Upper lobe of left lung (tissue), 6 donors: Measurements from ENCODE around the gene DNMT3A. TPM values are rescaled to one million over a fixed set of nuclear protein-coding genes. Genes with fewer than 3 reads are reported as not detected.

Source experiments
- ATAC-seq, 2 donors: fragments of 200-7000 bp; cut with Tn5 transposase; one replicate each; pipeline ENCODE4 v1.9.1; 2022; ENCODE audit warnings: mild to moderate bottlenecking in 2 of 2, moderate library complexity in 2 of 2; ENCODE audit not compliant: low FRiP score in 2 of 2
- DNase-seq, 2 donors: peaks; one replicate each; pipeline ENCODE4 v3.0.0-alpha.2; 2019 to 2020
- H3K27ac ChIP-seq, 4 donors: fragments of 200-600 bp; sonication (generic); one replicate each; pipeline ENCODE4 v1.5.1; 2016 to 2019
- H3K27me3 ChIP-seq, 4 donors: fragments of 200-600 bp; sonication (generic); one replicate each; pipeline ENCODE4 v1.5.1; 2017 to 2019
- H3K36me3 ChIP-seq, 4 donors: fragments of 200-600 bp; sonication (generic); one replicate each; pipeline ENCODE4 v1.5.1; 2016 to 2019
- H3K4me1 ChIP-seq, 4 donors: fragments of 200-600 bp; sonication (generic); one replicate each; pipeline ENCODE4 v1.5.1; 2018 to 2019
- H3K4me3 ChIP-seq, 4 donors: fragments of 200-600 bp; sonication (generic); one replicate each; pipeline ENCODE4 v1.5.1; 2017 to 2019; ENCODE audit warnings: mild to moderate bottlenecking in 2 of 4, moderate library complexity in 1 of 4
- H3K9me3 ChIP-seq, 4 donors: fragments of 200-600 bp; sonication (generic); one replicate each; pipeline ENCODE4 v1.5.1; 2018 to 2019
- EP300 ChIP-seq, 4 donors: sonication (generic); formaldehyde crosslinking; IDR thresholded peaks; one replicate each; pipeline ENCODE4 v1.5.1; 2017; ENCODE audit warnings: antibody characterized with exemption in 4 of 4, control low read depth in 2 of 4
- POLR2A ChIP-seq, 4 donors: fragments of 450-650 bp; IDR thresholded peaks; one replicate each; pipeline ENCODE4 v1.5.1; 2016 to 2017; ENCODE audit warnings: antibody characterized with exemption in 4 of 4, mild to moderate bottlenecking in 2 of 4
- POLR2AphosphoS5 ChIP-seq, 2 donors: sonication (generic); formaldehyde crosslinking; IDR thresholded peaks; one replicate each; pipeline ENCODE4 v1.5.1; 2017; ENCODE audit warnings: antibody characterized with exemption in 2 of 2
- WGBS, 2 donors: methylation state at CpG; one replicate each; pipeline ENCODE4 v1.1.5; 2017 to 2018; 5-methylcytosine and 5-hydroxymethylcytosine counted together
- total RNA-seq, 6 donors: library from RNA; depleted of rRNA in 4 of 6; stranded (reverse); fragments of >200 nt in 4 of 6; gene quantifications; one replicate each; pipeline versions ENCODE4 v1.1.0 to v1.2.1, GENCODE V29; 2016 to 2021
- TF ChIP-seq, protein P1 (sequence below), 6 experiments: fragments of 450-650 bp in 4 of 6; fragments of 200-600 bp in 2 of 6; sonication (generic) in 2 of 6; IDR thresholded peaks; one replicate each; pipeline ENCODE4 v1.5.1; 2016 to 2019; ENCODE audit warnings: antibody characterized with exemption in 6 of 6
- donor health status: DM: no; HTN: no; CAD: no; lungs with moderate emphysema.
- donor health status: DM: no; HTN: yes; CAD: no; lungs with severe emphysema.

Gene DNMT3A
- total RNA-seq, 6 donors from 2014 or later = 7.8 to 49.2 (median 30.4) TPM

DNA sequence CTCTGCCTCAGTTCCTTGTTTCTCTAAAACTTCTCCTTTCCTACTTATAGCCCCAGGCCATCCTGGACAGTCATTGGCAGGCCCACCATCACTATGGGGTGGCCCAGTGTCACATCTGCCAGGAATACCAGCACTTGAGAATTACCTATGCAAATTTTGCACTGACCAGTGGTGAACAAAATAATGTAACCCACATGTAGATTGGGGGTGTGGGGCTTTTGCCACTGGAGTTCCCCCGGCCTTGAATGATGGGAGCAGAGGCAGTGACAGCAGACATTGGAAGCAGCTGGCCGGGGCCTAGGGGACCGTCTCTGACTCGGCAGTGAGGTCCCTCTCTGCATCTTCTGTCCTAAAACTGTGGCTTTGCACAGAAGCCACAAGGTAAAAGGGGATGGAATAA lies 24.9 kb upstream of the DNMT3A start:
- 96 to 97% methylated on average over 4 of the region's 4 CpGs for WGBS, 2 donors
- Histone ChIP-seq H3K4me3 (no peak overlapping the region), H3K36me3 (no peaks in the 10 kb centered on the region), H3K9me3 (no peaks in the 10 kb centered on the region), H3K27me3 (no peaks in the 10 kb centered on the region), H3K4me1 (peaks cover 0 to 8% (median 5%) of the 10 kb centered on the region in 4 donors), H3K27ac (no peak overlapping the region)
- no peak for DNase-seq
- no peak for ATAC-seq
- TF ChIP-seq, protein P1, sequence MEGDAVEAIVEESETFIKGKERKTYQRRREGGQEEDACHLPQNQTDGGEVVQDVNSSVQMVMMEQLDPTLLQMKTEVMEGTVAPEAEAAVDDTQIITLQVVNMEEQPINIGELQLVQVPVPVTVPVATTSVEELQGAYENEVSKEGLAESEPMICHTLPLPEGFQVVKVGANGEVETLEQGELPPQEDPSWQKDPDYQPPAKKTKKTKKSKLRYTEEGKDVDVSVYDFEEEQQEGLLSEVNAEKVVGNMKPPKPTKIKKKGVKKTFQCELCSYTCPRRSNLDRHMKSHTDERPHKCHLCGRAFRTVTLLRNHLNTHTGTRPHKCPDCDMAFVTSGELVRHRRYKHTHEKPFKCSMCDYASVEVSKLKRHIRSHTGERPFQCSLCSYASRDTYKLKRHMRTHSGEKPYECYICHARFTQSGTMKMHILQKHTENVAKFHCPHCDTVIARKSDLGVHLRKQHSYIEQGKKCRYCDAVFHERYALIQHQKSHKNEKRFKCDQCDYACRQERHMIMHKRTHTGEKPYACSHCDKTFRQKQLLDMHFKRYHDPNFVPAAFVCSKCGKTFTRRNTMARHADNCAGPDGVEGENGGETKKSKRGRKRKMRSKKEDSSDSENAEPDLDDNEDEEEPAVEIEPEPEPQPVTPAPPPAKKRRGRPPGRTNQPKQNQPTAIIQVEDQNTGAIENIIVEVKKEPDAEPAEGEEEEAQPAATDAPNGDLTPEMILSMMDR (IDR thresholded peaks at IDR 0.05) = no peak
- TF ChIP-seq POLR2A (IDR thresholded peaks at IDR 0.05) (no peak), EP300 (IDR thresholded peaks at IDR 0.05) (no peak), POLR2AphosphoS5 (IDR thresholded peaks at IDR 0.05) (no peak)

DNA sequence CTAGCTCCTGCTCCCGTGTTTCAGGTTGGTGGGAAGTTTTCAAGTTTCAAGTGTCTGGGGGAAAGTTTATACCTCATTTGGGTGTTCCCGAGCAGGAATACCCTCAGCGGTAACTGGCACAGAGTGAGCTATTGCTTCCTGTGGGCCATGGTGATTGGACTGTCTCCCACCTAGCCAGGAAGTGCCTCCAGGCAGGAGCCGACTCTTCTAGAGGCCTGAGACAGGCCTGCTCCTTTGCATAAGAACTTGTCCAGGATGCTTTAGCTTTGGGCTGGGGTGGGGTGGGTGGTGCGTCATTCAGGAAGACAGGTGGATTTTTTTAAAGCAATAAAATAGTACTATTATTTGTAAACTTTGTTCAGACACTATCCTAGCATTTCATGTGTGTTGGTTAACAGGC lies 23.5 kb upstream of the DNMT3A start:
- TF ChIP-seq POLR2AphosphoS5 (IDR thresholded peaks at IDR 0.05) (no peak), EP300 (IDR thresholded peaks at IDR 0.05) (no peak), POLR2A (IDR thresholded peaks at IDR 0.05) (no peak)
- no peaks in the 10 kb centered on the region for H3K9me3 ChIP-seq
- no peak for ATAC-seq
- H3K27ac ChIP-seq = no peak overlapping the region
- H3K36me3 ChIP-seq = no peaks in the 10 kb centered on the region
- no peaks in the 10 kb centered on the region for H3K27me3 ChIP-seq
- H3K4me3 ChIP-seq = no peak overlapping the region
- 40 to 52% methylated on average over 3 to 5 of the region's 5 CpGs for WGBS, 2 donors
- peaks cover 2 to 11% (median 8%) of the 10 kb centered on the region in 4 donors for H3K4me1 ChIP-seq
- DNase-seq = no peak

DNA sequence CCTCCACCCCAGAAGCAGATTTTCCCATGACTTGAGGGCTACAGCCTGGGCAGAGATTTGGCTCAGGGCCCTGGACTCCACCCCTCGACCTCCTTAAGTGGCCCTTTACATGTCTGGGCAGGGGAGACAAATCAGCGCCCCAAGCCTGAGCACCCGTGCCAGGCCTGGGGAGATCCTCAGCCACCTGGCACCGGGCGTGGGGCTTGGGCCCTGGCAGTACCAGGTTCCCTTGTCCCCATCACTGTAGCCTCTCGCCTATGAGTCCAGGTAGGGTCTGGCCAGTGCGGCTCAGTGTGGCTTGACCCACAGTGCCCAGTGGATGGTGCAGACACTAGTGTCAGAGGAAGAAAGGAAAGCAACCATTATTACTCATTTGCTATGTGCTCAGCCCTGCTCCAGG lies 22.0 kb upstream of the DNMT3A start:
- 84 to 86% methylated on average over 4 to 7 of the region's 7 CpGs for WGBS, 2 donors
- no peak for ATAC-seq
- Histone ChIP-seq H3K27me3 (no peaks in the 10 kb centered on the region), H3K9me3 (no peaks in the 10 kb centered on the region), H3K27ac (no peak overlapping the region), H3K4me1 (peaks cover 2 to 11% (median 8%) of the 10 kb centered on the region in 4 donors), H3K36me3 (no peaks in the 10 kb centered on the region), H3K4me3 (no peak overlapping the region)
- no peak for DNase-seq
- TF ChIP-seq POLR2A (IDR thresholded peaks at IDR 0.05) = no peak
- TF ChIP-seq POLR2AphosphoS5 (IDR thresholded peaks at IDR 0.05) = no peak
- no peak for TF ChIP-seq EP300 (IDR thresholded peaks at IDR 0.05)
- TF ChIP-seq, protein P1 (IDR thresholded peaks at IDR 0.05) = no peak

DNA sequence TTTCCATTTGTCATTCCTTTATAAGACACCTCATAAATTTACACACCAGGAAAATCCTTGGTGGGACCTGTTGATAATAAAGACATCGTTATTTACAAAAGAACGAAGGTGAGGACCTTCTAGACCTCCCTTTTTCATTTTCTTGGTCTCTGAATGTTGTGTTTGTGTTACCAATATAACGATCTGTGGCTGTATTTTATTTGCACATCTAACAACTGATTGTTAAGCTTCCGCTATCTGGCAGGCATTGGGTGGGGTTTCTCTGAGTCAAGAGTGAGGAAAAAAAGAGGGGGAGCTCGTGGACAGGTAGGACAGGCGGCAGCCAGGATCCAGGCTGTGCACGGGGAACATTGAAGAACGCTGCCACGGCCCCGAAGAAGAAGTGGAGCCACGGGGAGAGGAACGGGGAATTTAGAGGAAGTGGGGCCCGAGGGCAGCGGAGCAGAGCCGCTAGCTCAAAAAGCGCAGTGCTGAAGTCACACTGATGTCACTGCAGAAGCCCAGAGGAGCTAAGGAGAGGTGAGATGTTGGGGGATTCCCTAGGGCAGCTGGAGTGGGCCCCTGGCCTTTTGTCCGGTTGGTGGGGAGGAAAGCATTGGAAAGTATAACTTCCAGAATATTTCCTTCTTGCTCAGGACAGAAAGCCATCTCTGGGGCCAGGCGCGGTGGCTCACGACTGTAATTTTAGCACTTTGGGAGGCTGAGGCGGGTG lies 20.9 kb upstream of the DNMT3A start:
- H3K27me3 ChIP-seq = no peaks in the 10 kb centered on the region
- DNase-seq (peak; percentile 59 to 75), ATAC-seq (peak; percentile 67 to 79)
- peak in 1 of 2 donors; percentile 12 for TF ChIP-seq POLR2AphosphoS5 (IDR thresholded peaks at IDR 0.05)
- peak in 1 of 4 donors; percentile 33 for TF ChIP-seq POLR2A (IDR thresholded peaks at IDR 0.05)
- no peak for TF ChIP-seq EP300 (IDR thresholded peaks at IDR 0.05)
- TF ChIP-seq, protein P1 (IDR thresholded peaks at IDR 0.05) = no peak
- H3K36me3 ChIP-seq = no peaks in the 10 kb centered on the region
- peak overlapping the region; percentile 70 to 85 (median 82) for H3K27ac ChIP-seq
- no peaks in the 10 kb centered on the region for H3K9me3 ChIP-seq
- H3K4me3 ChIP-seq = peak overlapping the region in 3 of 4 donors; percentile 32 to 48 (median 45)
- H3K4me1 ChIP-seq = peaks cover 2 to 11% (median 8%) of the 10 kb centered on the region in 4 donors
- 22 to 24% methylated on average over 21 of the region's 21 CpGs for WGBS, 2 donors

DNA sequence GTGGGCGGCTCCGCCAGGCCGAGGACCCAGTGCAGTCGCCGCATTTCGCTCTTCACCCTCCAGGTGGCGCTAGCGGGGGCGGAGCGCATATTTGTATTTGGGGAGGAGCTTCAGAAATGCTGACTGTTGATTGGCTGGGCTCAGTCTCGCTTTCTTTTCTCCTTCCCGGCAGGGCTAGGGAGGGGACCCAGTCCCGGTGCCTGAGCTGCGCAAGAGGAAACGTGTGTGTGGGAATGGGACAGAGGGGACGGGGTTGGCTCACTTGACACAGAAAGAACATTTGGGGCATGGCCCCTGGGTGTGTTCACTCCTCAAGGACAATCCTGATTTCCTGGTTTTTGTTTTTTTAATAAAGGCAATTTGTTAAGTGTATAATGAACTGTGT lies 20.3 kb upstream of the DNMT3A start:
- Histone ChIP-seq H3K36me3 (no peaks in the 10 kb centered on the region), H3K9me3 (no peaks in the 10 kb centered on the region), H3K27me3 (no peaks in the 10 kb centered on the region), H3K4me3 (peak overlapping the region in 3 of 4 donors; percentile 32 to 48 (median 45)), H3K4me1 (peaks cover 2 to 11% (median 8%) of the 10 kb centered on the region in 4 donors), H3K27ac (peak overlapping the region; percentile 70 to 85 (median 82))
- peak; percentile 65 to 95 for TF ChIP-seq POLR2AphosphoS5 (IDR thresholded peaks at IDR 0.05)
- TF ChIP-seq EP300 (IDR thresholded peaks at IDR 0.05) = no peak
- TF ChIP-seq POLR2A (IDR thresholded peaks at IDR 0.05) = peak in 3 of 4 donors; percentile 36 to 89 (median 84)
- TF ChIP-seq, protein P1 (IDR thresholded peaks at IDR 0.05) = peak; percentile 95 to 98 (median 96)
- DNase-seq = peak; percentile 94 to 95
- 0% methylated on average over 14 to 16 of the region's 16 CpGs for WGBS, 2 donors
- ATAC-seq = peak; percentile 96 to 98
